Panc1 (cell line): ENCODE measurements around the gene NFAM1. TPM values are rescaled to one million over a fixed set of nuclear protein-coding genes. Genes with fewer than 3 reads are reported as not detected.

Source experiments
- ATAC-seq: fragments of 200-7000 bp; cut with Tn5 transposase; 2 replicates; pipeline ENCODE4 v1.9.1; 2020; ENCODE audit warnings: mild to moderate bottlenecking, moderate library complexity
- BruUV-seq: library from RNA; stranded (reverse); fragments of 400-500 nt; replicated peaks from 2 replicates; lab custom pipeline; 2021; lab: Mats Ljungman, UMichigan
- CTCF ChIA-PET: fragments of 300-600 bp; sonication (Branson Sonifier 250); formaldehyde crosslinking; loops from one replicate; lab custom pipeline; 2022; ENCODE audit warnings: antibody characterized with exemption; lab: Charles Lee
- POLR2A ChIA-PET: fragments of 300-600 bp; sonication (Branson Sonifier 250); formaldehyde crosslinking; loops from one replicate; lab custom pipeline; 2022; ENCODE audit warnings: antibody characterized with exemption; lab: Charles Lee
- DNase-seq: peaks from one replicate; pipeline ENCODE4 v3.0.0-alpha.2; 2010; ENCODE audit warnings: low read depth, low spot score
- H3K27ac ChIP-seq: 2 replicates; pipeline ENCODE4 v1.5.1; 2011; ENCODE audit warnings: mild to moderate bottlenecking, low read length, inconsistent platforms
- H3K27me3 ChIP-seq: fragments of 200-500 bp; sonication (Bioruptor generic); 2 replicates; pipeline ENCODE4 v1.6.0; 2014; ENCODE audit warnings: low read length, inconsistent platforms; ENCODE audit not compliant: control insufficient read depth, insufficient read depth
- H3K36me3 ChIP-seq: fragments of 200-500 bp; sonication (Bioruptor generic); 2 replicates; pipeline ENCODE4 v1.5.1; 2014; ENCODE audit warnings: inconsistent platforms, mild to moderate bottlenecking, low read length, moderate library complexity; ENCODE audit not compliant: control insufficient read depth, insufficient read depth
- H3K4me1 ChIP-seq: 2 replicates; pipeline ENCODE4 v1.5.1; 2011; ENCODE audit warnings: inconsistent platforms, mild to moderate bottlenecking, low read length, moderate library complexity; ENCODE audit not compliant: control insufficient read depth, insufficient read depth
- H3K4me3 ChIP-seq, 2 experiments: 2 replicates each; pipeline ENCODE4 v1.5.1; 2011 to 2012; ENCODE audit warnings: low read depth in 2 of 2, low read length in 2 of 2, mild to moderate bottlenecking in 2 of 2, inconsistent platforms in 1 of 2, moderate library complexity in 1 of 2
- H3K9me3 ChIP-seq: fragments of 200-500 bp; sonication (Bioruptor generic); 2 replicates; pipeline ENCODE4 v1.5.1; 2014; ENCODE audit warnings: low read depth, mild to moderate bottlenecking, inconsistent platforms, low read length, moderate library complexity; ENCODE audit not compliant: control insufficient read depth, insufficient read depth
- POLR2AphosphoS5 ChIP-seq: IDR thresholded peaks from 2 replicates; pipeline ENCODE4 v1.6.1; 2012; ENCODE audit warnings: mild to moderate bottlenecking, low read depth, low read length, moderate library complexity
- SIN3A ChIP-seq: IDR thresholded peaks from 2 replicates; pipeline ENCODE4 v1.6.1; 2012; ENCODE audit warnings: low read depth, mild to moderate bottlenecking, low read length, moderate library complexity, borderline replicate concordance; ENCODE audit not compliant: insufficient read depth
- TCF7L2 ChIP-seq: IDR thresholded peaks from 2 replicates; pipeline ENCODE4 v1.6.1; 2011; ENCODE audit warnings: mild to moderate bottlenecking, low read depth, low read length, inconsistent platforms
- in situ Hi-C: cut with HindIII; loops from 2 replicates; pipeline ENCODE4 v1.10.0; 2016; ENCODE audit warnings: low sequenced_read_pairs, low pct_unique_long_range_greater_than_20kb
- intact Hi-C: fragments of 100-400 bp; cut with micrococcal nuclease; formaldehyde crosslinking; loops from one replicate; pipeline ENCODE4 v1.10.0; 2022; ENCODE audit not compliant: unreplicated experiment
- total RNA-seq: library from RNA; stranded (reverse); gene quantifications from one replicate; pipeline ENCODE4 v1.2.1, GENCODE V29; 2021; ENCODE audit not compliant: unreplicated experiment
- TF ChIP-seq, protein P1 (sequence below): fragments of 450-650 bp; IDR thresholded peaks from 2 replicates; pipeline ENCODE4 v1.5.1; 2017; ENCODE audit warnings: mild to moderate bottlenecking
- TF ChIP-seq, protein P2 (sequence below), 2 experiments: IDR thresholded peaks; 2 replicates each; pipeline ENCODE4 v1.6.1; 2011 to 2012; ENCODE audit warnings: low read depth in 2 of 2, control low read depth in 1 of 2, low read length in 1 of 2, mild to moderate bottlenecking in 1 of 2, moderate library complexity in 1 of 2; ENCODE audit not compliant: insufficient read depth in 1 of 2

The NFAM1 gene
- total RNA-seq, 1 experiment from 2014 or later: 0.41 TPM

DNA sequence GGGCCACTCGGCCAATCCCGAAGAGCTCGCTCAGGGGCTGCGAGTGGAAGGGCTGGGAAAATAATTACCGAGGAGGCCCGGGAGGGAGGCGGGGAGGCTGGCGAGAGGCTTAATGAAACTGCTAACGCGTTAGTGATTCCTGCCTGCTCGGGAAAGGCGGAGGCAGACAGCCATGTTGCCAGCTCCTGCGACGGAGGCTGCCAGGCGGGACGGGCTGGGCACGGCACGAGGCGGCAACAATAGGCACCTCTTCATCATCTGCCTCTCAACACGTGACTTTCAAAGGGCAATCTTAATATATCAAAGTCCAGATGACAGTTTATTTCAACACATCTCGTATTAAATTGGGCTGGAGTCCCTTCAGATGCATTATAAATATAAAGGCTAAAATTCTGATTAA, 93.7 kb downstream of the NFAM1 start:
- DNase-seq (no peak), ATAC-seq (no peak)
- intact Hi-C loops: no loop called here
- Histone ChIP-seq H3K4me1 (peaks cover 6% of the 10 kb centered on the region), H3K36me3 (no peaks in the 10 kb centered on the region), H3K9me3 (no peaks in the 10 kb centered on the region), H3K27me3 (no peaks in the 10 kb centered on the region), H3K4me3 (no peak overlapping the region), H3K27ac (no peak overlapping the region)
- in situ Hi-C loops: no loop called here
- ChIA-PET POLR2A (no interaction called here), CTCF (no interaction called here)
- TF ChIP-seq, protein P1, sequence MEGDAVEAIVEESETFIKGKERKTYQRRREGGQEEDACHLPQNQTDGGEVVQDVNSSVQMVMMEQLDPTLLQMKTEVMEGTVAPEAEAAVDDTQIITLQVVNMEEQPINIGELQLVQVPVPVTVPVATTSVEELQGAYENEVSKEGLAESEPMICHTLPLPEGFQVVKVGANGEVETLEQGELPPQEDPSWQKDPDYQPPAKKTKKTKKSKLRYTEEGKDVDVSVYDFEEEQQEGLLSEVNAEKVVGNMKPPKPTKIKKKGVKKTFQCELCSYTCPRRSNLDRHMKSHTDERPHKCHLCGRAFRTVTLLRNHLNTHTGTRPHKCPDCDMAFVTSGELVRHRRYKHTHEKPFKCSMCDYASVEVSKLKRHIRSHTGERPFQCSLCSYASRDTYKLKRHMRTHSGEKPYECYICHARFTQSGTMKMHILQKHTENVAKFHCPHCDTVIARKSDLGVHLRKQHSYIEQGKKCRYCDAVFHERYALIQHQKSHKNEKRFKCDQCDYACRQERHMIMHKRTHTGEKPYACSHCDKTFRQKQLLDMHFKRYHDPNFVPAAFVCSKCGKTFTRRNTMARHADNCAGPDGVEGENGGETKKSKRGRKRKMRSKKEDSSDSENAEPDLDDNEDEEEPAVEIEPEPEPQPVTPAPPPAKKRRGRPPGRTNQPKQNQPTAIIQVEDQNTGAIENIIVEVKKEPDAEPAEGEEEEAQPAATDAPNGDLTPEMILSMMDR: no peak
- TF ChIP-seq POLR2AphosphoS5 (no peak), SIN3A (no peak), TCF7L2 (no peak)
- TF ChIP-seq, protein P2, sequence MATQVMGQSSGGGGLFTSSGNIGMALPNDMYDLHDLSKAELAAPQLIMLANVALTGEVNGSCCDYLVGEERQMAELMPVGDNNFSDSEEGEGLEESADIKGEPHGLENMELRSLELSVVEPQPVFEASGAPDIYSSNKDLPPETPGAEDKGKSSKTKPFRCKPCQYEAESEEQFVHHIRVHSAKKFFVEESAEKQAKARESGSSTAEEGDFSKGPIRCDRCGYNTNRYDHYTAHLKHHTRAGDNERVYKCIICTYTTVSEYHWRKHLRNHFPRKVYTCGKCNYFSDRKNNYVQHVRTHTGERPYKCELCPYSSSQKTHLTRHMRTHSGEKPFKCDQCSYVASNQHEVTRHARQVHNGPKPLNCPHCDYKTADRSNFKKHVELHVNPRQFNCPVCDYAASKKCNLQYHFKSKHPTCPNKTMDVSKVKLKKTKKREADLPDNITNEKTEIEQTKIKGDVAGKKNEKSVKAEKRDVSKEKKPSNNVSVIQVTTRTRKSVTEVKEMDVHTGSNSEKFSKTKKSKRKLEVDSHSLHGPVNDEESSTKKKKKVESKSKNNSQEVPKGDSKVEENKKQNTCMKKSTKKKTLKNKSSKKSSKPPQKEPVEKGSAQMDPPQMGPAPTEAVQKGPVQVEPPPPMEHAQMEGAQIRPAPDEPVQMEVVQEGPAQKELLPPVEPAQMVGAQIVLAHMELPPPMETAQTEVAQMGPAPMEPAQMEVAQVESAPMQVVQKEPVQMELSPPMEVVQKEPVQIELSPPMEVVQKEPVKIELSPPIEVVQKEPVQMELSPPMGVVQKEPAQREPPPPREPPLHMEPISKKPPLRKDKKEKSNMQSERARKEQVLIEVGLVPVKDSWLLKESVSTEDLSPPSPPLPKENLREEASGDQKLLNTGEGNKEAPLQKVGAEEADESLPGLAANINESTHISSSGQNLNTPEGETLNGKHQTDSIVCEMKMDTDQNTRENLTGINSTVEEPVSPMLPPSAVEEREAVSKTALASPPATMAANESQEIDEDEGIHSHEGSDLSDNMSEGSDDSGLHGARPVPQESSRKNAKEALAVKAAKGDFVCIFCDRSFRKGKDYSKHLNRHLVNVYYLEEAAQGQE (IDR thresholded peaks at IDR 0.05; ENCODE audit: insufficient read depth in 1 of 2, low read depth in 2 of 2, low read length in 1 of 2): no peak
- no TSS peak for BruUV-seq

DNA sequence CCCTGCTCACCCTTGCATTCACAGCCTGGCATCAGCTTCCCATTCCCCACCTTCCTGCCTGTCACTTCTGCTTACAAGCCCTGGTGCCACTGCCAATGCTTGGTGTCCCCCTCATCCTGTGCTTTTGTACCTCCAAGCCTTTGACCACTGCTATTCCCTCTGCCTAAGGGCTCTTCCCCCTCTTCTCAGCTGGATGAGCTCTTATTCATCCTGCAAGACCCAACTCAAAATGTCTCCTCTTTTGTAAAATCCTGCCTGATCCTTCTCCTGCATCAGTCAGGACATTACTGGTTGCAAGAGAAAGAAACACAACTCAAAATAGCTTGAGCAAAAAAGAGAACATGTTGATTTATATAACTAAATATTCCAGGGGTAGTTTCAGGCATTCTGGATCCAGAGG, 94.8 kb downstream of the NFAM1 start:
- no peaks in the 10 kb centered on the region for H3K9me3 ChIP-seq
- no peak overlapping the region for H3K27ac ChIP-seq
- DNase-seq: no peak
- H3K36me3 ChIP-seq: no peaks in the 10 kb centered on the region
- H3K4me1 ChIP-seq: peaks cover 4% of the 10 kb centered on the region
- no peak for ATAC-seq
- in situ Hi-C loops (no loop called here), intact Hi-C loops (no loop called here)
- TF ChIP-seq POLR2AphosphoS5 (no peak), SIN3A (no peak)
- TF ChIP-seq, protein P1: no peak
- TF ChIP-seq, protein P2 (IDR thresholded peaks at IDR 0.05; ENCODE audit: insufficient read depth in 1 of 2, low read depth in 2 of 2, low read length in 1 of 2): no peak
- POLR2A ChIA-PET: no interaction called here
- BruUV-seq: no TSS peak
- CTCF ChIA-PET: no interaction called here
- no peaks in the 10 kb centered on the region for H3K27me3 ChIP-seq
- no peak overlapping the region for H3K4me3 ChIP-seq
